ENCODE data around the gene CCR7. TPM values are rescaled to one million over a fixed set of nuclear protein-coding genes. Genes with fewer than 3 reads are reported as not detected.

Gene CCR7
- total RNA-seq, result 0.11 TPM in 1 of 2 replicates, not detected in the other

GRCh38 chr17:40564883-40565768 is at the start of gene CCR7:
Gene CCR7, minus strand, starts transcription at chr17:40565472. Its CDS starts 63 bp downstream, at chr17:40565409.

Other genes with a start within 250 kb of the CCR7 start
- 1.5 and 2.9 TPM in 2 replicates for gene GJD3, start 200.7 kb downstream of the CCR7 start, total RNA-seq
- gene TOP2A, start 147.6 kb downstream of the CCR7 start, total RNA-seq, result 74.2 and 92.2 TPM in 2 replicates
- gene IGFBP4, start 122.0 kb downstream of the CCR7 start, total RNA-seq, result 1,032 and 1,209 TPM in 2 replicates
- gene TNS4, start 63.8 kb downstream of the CCR7 start, total RNA-seq, result 0.26 and 0.65 TPM in 2 replicates
- gene SMARCE1, start 82.3 kb upstream of the CCR7 start, total RNA-seq, result 135 and 139 TPM in 2 replicates
- not detected in 2 replicates for gene KRT222, start 99.7 kb upstream of the CCR7 start, total RNA-seq
- gene KRT24, start 138.3 kb upstream of the CCR7 start, total RNA-seq, result not detected in 2 replicates
- not detected in 2 replicates for gene KRT25, start 189.9 kb upstream of the CCR7 start, total RNA-seq
- not detected in 2 replicates for gene KRT26, start 206.7 kb upstream of the CCR7 start, total RNA-seq
- gene KRT27, start 217.1 kb upstream of the CCR7 start, total RNA-seq, result not detected in 2 replicates
- gene KRT28, start 234.5 kb upstream of the CCR7 start, total RNA-seq, result not detected in 2 replicates